Neural cell (in vitro differentiated cells): Measurements from ENCODE around the gene LRRK1. TPM values are rescaled to one million over a fixed set of nuclear protein-coding genes. Genes with fewer than 3 reads are reported as not detected.

Experiments
- H2AFZ ChIP-seq: fragments of 200-600, 300-800 bp; sonication (generic), shearing (Covaris generic); 2 replicates; pipeline ENCODE4 v1.6.0; 2014; ENCODE audit warnings: low read depth, mild to moderate bottlenecking, antibody characterized with exemption, low read length, moderate library complexity
- H3F3A ChIP-seq: fragments of 200-600 bp; shearing (Covaris generic); 2 replicates; pipeline ENCODE4 v1.6.1; 2016; ENCODE audit warnings: mild to moderate bottlenecking, moderate library complexity, mixed read lengths, antibody characterized with exemption, low read length; ENCODE audit not compliant: insufficient read depth, poor library complexity, severe bottlenecking
- H3K27ac ChIP-seq: fragments of 200-600, 300-800 bp; sonication (generic), shearing (Covaris generic); 2 replicates; pipeline ENCODE4 v1.5.1; 2014; ENCODE audit warnings: mild to moderate bottlenecking, low read length, moderate library complexity
- H3K27me3 ChIP-seq: fragments of 300-800, 200-600 bp; sonication (generic), shearing (Covaris generic); 2 replicates; pipeline ENCODE4 v1.6.0; 2014; ENCODE audit warnings: mild to moderate bottlenecking, low read depth, low read length, moderate library complexity; ENCODE audit not compliant: insufficient read depth
- H3K36me3 ChIP-seq: fragments of 300-800, 200-600 bp; sonication (generic), shearing (Covaris generic); 2 replicates; pipeline ENCODE4 v1.5.1; 2014; ENCODE audit warnings: mild to moderate bottlenecking, antibody characterized with exemption, low read length, moderate library complexity; ENCODE audit not compliant: insufficient read depth
- H3K4me2 ChIP-seq: fragments of 300-800, 200-600 bp; sonication (generic), shearing (Covaris generic); 2 replicates; pipeline ENCODE4 v1.6.0; 2014; ENCODE audit warnings: mild to moderate bottlenecking, low read length
- H3K4me3 ChIP-seq: fragments of 300-800, 200-600 bp; sonication (generic), shearing (Covaris generic); 2 replicates; pipeline ENCODE4 v1.5.1; 2014; ENCODE audit warnings: mild to moderate bottlenecking, low read length, moderate library complexity
- H3K79me2 ChIP-seq: fragments of 200-600 bp; shearing (Covaris generic); replicated peaks from 2 replicates; pipeline ENCODE4 v1.6.0; 2014; ENCODE audit warnings: mild to moderate bottlenecking, low read length, moderate library complexity; ENCODE audit not compliant: insufficient read depth
- H3K9ac ChIP-seq: fragments of 300-800, 200-600 bp; sonication (generic), shearing (Covaris generic); 2 replicates; pipeline ENCODE4 v1.6.1; 2016; ENCODE audit warnings: mild to moderate bottlenecking, low read length, mixed read lengths
- H3K9me2 ChIP-seq: fragments of 200-600 bp; shearing (Covaris generic); 2 replicates; pipeline ENCODE4 v1.6.1; 2016; ENCODE audit warnings: mild to moderate bottlenecking, low read length, mixed read lengths; ENCODE audit not compliant: insufficient read depth
- H3K9me3 ChIP-seq: fragments of 200-600, 300-800 bp; sonication (generic), shearing (Covaris generic); 2 replicates; pipeline ENCODE4 v1.6.1; 2016; ENCODE audit warnings: mild to moderate bottlenecking, mixed run types, low read length, moderate library complexity, mixed read lengths
- H4K20me1 ChIP-seq: fragments of 200-600 bp; shearing (Covaris generic); 2 replicates; pipeline ENCODE4 v1.6.1; 2016; ENCODE audit warnings: mild to moderate bottlenecking, mixed run types; ENCODE audit not compliant: insufficient read depth
- CTCF ChIP-seq: fragments of 450-650 bp; IDR thresholded peaks from 2 replicates; pipeline ENCODE4 v1.5.1; 2014; ENCODE audit warnings: antibody characterized with exemption, mild to moderate bottlenecking, moderate library complexity; ENCODE audit not compliant: poor library complexity, severe bottlenecking
- EP300 ChIP-seq: fragments of 450-650 bp; conservative IDR thresholded peaks from 2 replicates; pipeline ENCODE4 v1.6.1; 2014; ENCODE audit warnings: antibody characterized with exemption, mild to moderate bottlenecking, moderate library complexity; ENCODE audit not compliant: poor library complexity, severe bottlenecking
- EZH2 ChIP-seq: fragments of 200-600, 300-800 bp; shearing (Covaris generic), sonication (generic); IDR thresholded peaks from 2 replicates; pipeline ENCODE4 v1.6.1; 2014; ENCODE audit warnings: antibody characterized with exemption, low read length, borderline replicate concordance, mild to moderate bottlenecking; ENCODE audit not compliant: insufficient read depth, poor library complexity, severe bottlenecking
- MXI1 ChIP-seq: fragments of 450-650 bp; conservative IDR thresholded peaks from 2 replicates; pipeline ENCODE4 v1.6.1; 2014; ENCODE audit warnings: antibody characterized with exemption, mild to moderate bottlenecking; ENCODE audit not compliant: poor library complexity, severe bottlenecking
- POLR2AphosphoS5 ChIP-seq: IDR thresholded peaks from 2 replicates; pipeline ENCODE4 v1.6.1; 2012
- RAD21 ChIP-seq: fragments of 450-650 bp; conservative IDR thresholded peaks from 2 replicates; pipeline ENCODE4 v1.6.1; 2014; ENCODE audit warnings: antibody characterized with exemption, mild to moderate bottlenecking, moderate library complexity
- REST ChIP-seq: IDR thresholded peaks from 2 replicates; pipeline ENCODE4 v1.6.1; 2012; ENCODE audit warnings: borderline replicate concordance
- SMC3 ChIP-seq: fragments of 450-650 bp; conservative IDR thresholded peaks from 2 replicates; pipeline ENCODE4 v1.6.1; 2014; ENCODE audit warnings: antibody characterized with exemption, mild to moderate bottlenecking, moderate library complexity; ENCODE audit not compliant: poor library complexity
- TAF1 ChIP-seq: IDR thresholded peaks from 2 replicates; pipeline ENCODE4 v1.6.1; 2012; ENCODE audit warnings: low read depth
- polyA plus RNA-seq: library from polyadenylated mRNA; depleted of rRNA; stranded (reverse); fragments of >200 nt; gene quantifications from 2 replicates; pipeline ENCODE4 v1.2.3, GENCODE V29; 2014

Gene LRRK1
- polyA plus RNA-seq, 1 donor from 2014 or later = 0.06 TPM

GRCh38 chr15:101020451-101020850, 101.3 kb downstream of the LRRK1 start:
- Histone ChIP-seq H3K27ac (no peak overlapping the region), H3K79me2 (no peaks in the 10 kb centered on the region), H3K4me3 (no peak overlapping the region), H3F3A (no peaks in the 10 kb centered on the region), H3K9ac (no peak overlapping the region), H3K9me3 (no peaks in the 10 kb centered on the region), H4K20me1 (no peaks in the 10 kb centered on the region), H3K4me2 (no peak overlapping the region), H3K27me3 (no peaks in the 10 kb centered on the region), H3K36me3 (no peaks in the 10 kb centered on the region), H2AFZ (no peak overlapping the region), H3K9me2 (no peaks in the 10 kb centered on the region)
- TF ChIP-seq RAD21 (no peak), SMC3 (no peak), EP300 (no peak), REST (no peak), EZH2 (no peak)

GRCh38 chr15:101020945-101021344, 101.8 kb downstream of the LRRK1 start:
- H2AFZ ChIP-seq = no peak overlapping the region
- no peaks in the 10 kb centered on the region for H4K20me1 ChIP-seq
- H3K4me2 ChIP-seq = no peak overlapping the region
- no peaks in the 10 kb centered on the region for H3K27me3 ChIP-seq
- H3K9me3 ChIP-seq = no peaks in the 10 kb centered on the region
- H3K79me2 ChIP-seq = no peaks in the 10 kb centered on the region
- no peak for TF ChIP-seq RAD21
- no peaks in the 10 kb centered on the region for H3K9me2 ChIP-seq
- H3K27ac ChIP-seq = no peak overlapping the region
- H3K4me3 ChIP-seq = no peak overlapping the region
- H3F3A ChIP-seq = no peaks in the 10 kb centered on the region
- no peaks in the 10 kb centered on the region for H3K36me3 ChIP-seq
- no peak overlapping the region for H3K9ac ChIP-seq

- Histone ChIP-seq H3K79me2 (no peaks in the 10 kb centered on the region), H2AFZ (no peak overlapping the region), H3K27ac (no peak overlapping the region), H3K4me2 (no peak overlapping the region), H3K9ac (no peak overlapping the region), H4K20me1 (no peaks in the 10 kb centered on the region), H3K4me3 (no peak overlapping the region), H3F3A (no peaks in the 10 kb centered on the region), H3K27me3 (no peaks in the 10 kb centered on the region), H3K9me2 (no peaks in the 10 kb centered on the region), H3K36me3 (no peaks in the 10 kb centered on the region), H3K9me3 (no peaks in the 10 kb centered on the region)
- TF ChIP-seq TAF1 = no peak
- no peak for TF ChIP-seq SMC3
- TF ChIP-seq MXI1 = no peak
- TF ChIP-seq CTCF = no peak
- no peak for TF ChIP-seq REST
- no peak for TF ChIP-seq EZH2
- TF ChIP-seq RAD21 = no peak
- TF ChIP-seq POLR2AphosphoS5 = no peak
- TF ChIP-seq EP300 = no peak
Observed at GRCh38 chr15:101022306-101022705, 103.1 kb downstream of the LRRK1 start.
